Stimulated activated CD4-positive, alpha-beta T cell treated with anti-CD3 and anti-CD28 coated beads, Interleukin-2, amount 100 ng/mL, for 4 hours (primary cell): ENCODE results near the gene LDLRAD4.
"Not testable (repeated sequence)": the region's sequence is repeated elsewhere in the genome, so short reads cannot be mapped to it uniquely, and the experiment has no call there.

Experiments
- DNase-seq: peaks from one replicate; pipeline ENCODE4 v3.0.0-alpha.2; 2020; ENCODE audit warnings: low read depth

The LDLRAD4 gene

DNA sequence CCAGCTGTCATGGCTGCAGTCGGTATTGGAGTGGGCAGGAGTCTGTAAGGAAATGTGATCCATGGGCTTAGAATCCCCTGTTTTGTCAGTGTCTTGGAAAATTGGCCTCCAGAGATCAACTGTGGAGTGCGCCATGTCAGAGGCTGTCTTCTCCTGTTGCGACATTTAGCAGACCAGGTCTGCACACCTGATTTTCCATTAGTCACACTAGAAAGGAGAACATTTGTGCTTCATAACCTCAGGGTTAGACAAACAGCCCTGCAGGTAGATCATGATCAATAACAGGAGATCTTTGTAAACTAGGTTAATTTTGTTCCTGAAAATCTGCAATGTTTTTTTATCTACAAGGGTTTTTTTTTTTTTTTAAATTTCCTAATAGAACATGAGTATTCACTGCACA, 28.0 kb downstream of the LDLRAD4 start:
- no peak for DNase-seq

DNA sequence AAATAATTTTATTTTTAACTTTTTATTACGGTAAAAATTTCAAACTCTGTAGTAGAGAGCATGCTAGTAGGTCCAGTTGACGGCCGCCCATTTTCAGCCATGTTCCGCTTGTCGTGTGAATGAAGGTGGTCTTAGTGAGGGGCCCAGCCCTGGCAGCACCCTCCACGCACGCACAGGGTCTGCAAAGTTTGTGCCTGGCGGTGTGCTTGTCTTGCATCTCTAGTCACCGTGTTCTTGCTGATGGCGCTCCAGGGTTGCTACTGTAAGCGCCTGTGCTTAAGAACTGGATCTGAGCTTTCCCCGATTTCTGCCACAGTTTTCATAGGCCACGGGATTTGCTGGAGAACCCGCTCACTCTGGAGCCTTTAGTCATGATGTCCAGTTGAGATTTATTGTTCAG, 28.9 kb downstream of the LDLRAD4 start:
- no peak for DNase-seq

DNA sequence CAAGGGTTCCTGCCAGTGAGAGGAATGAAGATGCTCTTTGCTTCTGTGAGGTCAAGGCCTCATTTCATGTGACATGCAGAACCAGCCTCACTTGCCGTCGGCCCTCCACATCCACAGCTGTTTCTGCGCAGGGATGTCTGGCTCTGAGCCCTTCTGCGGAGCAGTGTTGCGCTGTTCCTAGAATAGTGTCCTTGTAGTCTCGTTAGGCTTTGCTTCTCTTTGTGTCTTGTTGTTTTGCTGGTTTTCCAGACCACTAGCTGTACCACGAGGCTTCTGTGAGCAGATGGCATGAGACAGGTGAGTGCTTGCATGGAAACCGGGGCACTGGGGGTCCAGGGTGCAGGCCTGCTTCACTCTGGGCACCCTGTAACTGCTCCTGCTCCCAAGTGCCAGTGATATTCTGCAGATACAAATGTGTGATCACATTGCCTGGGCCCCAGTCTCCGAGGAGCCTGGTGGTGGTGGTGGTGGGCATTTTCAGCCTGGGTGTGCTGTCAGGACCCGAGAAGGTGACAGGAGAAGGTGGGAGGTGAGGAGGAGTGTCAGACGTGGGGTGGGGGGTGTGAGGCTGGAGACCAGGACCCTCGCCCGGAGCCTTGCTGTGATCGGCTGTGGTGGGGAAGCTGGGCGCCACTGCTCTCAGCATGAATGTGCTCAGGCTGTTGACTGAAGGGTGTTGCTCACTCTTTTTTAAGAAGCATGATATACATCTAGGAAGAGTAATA, 34.3 kb downstream of the LDLRAD4 start:
- DNase-seq, result no peak

DNA sequence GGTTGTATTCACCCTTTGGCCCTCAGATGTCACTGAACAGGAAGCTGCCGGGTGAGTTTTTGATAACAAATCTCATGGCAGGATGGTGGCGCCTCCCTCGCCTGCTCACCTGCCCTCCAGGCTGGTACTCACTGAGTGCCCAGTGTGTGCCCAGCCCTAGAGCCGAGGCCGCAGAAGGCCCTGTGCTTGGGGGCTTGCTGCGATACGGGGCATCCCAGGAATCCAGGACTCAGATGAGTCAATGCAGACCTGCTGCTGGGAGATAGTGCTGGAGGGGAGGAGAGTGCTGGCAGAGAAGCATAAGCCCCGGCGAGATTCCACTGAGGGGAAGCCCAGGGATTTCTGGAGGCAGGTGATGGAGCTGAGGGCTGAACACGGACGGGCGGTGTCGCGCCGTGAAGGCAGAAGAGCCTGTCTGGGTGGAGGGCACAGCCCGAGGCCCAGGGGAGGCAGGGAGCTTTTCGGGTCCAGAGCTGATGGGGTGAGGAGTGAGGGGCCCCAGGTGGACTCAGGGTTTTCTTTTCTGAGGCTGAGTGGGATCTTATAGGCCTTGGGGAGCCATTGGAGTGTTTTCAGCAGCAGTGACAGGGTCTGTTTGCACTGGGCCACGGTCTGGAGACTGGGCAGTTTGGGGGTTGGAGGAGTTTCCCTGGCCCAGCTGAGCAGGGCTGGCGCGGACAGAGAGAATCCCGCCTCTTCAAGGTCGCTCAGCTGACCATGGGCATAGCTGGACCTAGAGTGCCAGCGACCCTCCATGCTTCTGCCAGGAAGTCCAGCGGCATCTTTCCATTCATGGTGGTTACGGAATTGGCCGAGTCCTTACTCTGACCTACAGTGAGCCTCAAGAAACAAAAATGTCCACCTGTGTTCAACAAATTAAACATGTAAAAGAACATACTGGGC, 35.5 kb downstream of the LDLRAD4 start:
- DNase-seq, result no peak

DNA sequence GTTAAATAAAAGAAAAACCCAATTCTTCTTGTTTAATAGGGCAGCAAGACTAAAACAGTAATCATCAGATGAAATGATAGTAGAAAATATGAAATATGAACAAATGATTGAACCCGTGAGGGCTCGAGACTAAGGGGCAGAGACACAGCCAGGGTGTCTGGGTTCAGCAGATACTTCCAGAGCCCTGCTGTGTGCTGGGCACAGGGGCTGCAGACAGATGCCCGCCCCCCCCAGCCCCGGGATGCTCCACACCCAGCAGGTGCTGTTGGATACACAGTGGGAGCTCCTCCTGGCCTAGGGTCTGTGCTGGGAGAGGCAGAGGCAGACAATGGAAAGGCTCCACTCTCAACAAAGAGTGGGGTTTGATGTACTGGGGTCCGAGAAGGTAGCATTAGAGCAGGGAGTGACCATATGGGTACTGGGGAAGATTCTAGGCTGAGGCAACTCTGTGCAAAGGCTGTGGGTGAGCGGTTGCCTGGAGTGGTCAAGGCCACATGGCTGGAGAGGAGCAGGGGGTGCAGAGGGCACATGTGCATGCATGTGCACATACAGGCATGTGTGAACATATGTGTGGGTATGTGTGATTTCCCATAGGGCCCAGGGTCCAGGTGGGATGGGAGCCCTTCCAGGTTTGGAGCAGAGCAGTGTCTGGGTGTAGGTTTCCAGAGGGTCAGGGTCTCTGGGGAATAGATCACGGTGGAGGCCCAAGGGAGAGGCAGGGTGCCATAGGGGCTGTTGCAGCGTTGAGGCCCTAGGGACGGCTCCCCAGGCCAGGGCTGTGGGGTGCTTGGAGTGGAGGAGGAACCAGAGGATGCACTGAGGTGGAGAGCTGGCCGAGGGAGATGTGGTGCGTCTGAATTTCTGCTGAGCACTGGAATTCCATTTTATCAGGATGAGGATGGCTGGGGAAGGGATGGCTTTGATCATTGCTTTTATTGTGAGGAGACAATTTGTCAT, 36.7 kb downstream of the LDLRAD4 start:
- DNase-seq, result no peak

DNA sequence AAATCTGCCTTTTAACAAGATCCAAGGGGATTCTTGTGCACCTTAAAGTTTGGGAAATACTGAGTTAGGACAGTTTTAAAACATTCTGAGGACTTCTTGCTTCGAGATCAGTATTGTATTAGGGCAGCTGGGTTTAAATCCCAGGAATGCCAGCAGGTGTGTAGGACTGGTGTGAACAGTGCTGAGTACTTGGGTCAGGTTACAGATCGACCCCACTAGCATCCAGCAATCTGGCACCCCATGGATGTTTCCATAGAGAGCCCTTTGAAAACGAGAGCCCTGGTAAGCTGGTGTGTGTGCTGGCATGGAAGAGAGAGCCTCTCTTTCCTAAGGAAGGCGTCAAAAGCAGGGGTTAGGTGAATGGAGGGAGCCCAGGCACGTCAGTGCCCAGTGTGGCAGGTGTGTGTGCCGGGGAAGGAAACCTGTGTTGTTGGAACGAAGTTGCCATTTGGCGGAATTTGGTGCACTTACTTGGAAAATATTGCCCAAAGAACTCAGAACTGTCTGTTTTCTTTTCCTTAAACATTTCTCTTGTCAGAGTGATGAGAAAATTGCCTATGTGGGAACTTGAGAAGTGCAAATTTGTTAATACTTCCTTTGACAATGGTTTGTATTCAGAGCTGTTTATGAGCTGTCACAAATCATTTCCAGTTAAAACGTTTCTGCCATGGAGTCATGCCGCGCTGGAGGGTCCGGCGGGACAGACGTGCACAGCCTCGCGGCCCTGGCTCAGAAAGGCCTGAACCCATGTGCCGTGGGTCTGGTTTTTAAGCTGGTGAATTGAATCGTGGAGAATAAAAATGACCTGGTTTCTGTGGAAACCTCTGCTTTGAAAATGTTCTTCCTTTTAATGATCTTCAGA, 38.1 kb downstream of the LDLRAD4 start:
- DNase-seq, result no peak

DNA sequence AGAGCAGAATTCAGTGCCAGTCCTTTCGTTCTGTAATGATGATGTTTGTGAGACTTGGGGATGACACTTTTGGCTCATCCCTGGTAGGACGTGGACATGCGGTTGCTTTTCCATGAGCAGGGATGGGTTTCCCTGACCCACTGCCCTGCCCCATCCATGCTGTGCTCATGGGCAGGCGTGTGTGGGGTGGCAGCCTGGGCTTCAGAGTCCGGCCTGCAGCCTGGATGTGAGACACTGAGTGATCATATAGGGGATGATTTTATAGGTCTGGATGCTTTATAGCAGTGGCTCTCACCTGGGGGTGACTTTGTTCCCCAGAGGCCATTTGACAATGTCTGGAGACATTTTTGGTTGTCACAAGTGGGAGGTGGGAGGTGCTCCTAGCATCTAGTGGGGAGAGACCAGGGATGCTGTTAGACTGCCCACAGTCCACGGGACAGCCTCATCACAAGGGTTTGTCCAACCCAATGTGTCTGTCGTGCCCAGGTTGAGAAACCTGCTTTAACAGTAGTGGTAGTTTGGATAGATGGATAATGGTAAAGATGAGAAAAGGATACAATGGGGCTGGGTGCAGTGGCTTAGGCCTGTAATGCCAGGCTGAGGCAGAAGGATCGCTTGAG, 38.9 kb downstream of the LDLRAD4 start:
- no peak for DNase-seq

DNA sequence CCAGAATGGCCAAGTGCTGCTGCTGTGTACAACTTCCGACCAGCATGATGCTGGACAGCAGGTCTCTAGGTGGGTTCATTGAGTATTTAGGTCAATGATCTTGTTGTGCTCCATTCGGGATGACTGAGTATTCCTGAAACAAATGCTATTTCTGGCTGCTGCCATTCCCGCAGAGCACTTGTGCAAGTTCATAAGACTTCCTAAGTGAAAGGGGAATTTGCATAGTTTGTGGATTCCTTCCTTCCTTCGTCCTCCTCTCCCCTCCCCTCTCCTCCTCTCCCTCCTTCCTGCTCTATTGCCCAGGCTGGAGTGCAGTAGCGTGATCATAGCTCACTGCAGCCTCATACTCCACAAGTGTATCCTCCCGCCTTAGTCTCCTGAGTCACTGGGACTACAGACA, 40.4 kb downstream of the LDLRAD4 start:
- no peak for DNase-seq

DNA sequence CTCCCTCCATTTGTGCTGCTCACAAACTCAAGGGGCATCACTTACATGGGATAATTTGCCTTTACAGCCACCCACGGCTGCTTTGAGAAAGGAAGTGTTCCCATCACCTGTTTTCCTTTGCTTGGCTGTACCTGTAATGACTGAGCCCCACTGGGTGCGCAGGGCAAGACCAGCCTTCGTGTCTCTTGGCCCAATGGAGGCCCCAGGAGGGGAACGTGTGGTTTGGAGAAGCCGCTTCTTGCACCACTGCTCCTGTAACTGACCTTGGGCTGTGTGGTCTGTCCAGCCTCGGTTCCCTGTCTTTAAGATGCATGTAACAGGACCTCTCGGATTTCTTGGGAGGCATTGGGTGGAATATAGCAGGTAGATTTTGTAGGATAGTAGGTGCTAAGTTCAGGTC, 41.1 kb downstream of the LDLRAD4 start:
- no peak for DNase-seq

DNA sequence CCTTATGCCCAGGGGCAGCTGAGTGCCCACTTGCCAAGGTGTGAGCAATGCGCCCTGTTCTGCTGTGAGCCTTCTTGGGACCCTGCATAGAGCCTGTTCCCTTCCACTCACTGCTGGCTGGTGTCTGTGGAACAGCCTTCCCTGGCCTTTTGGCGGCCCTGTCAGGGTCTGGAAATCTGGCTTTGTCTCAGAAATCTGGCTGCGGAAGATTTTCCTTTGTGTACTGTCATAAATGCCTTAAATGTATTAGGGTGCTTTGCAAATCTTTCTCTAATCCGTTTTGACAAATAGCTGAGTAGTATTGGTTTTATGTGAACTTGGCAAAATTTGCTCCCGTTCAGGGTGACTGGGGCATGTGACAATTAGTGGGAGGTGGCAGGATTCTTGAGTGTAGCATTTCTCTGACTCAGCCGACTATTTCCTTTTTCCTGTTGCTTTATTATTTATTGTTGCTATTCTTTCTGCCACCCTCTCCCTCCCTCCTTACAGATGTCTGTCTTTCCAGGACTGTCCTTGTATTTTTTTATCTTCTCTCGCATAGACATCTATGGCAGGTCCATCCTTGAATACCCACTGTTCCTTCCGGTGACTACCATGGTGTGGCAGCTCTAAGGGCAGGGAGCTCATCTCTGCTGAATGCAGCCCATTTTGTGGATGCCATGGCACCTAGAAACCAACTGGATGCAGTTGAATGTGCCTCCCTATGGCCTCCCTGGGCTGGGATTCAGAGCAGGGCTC, 41.8 kb downstream of the LDLRAD4 start:
- no peak for DNase-seq

DNA sequence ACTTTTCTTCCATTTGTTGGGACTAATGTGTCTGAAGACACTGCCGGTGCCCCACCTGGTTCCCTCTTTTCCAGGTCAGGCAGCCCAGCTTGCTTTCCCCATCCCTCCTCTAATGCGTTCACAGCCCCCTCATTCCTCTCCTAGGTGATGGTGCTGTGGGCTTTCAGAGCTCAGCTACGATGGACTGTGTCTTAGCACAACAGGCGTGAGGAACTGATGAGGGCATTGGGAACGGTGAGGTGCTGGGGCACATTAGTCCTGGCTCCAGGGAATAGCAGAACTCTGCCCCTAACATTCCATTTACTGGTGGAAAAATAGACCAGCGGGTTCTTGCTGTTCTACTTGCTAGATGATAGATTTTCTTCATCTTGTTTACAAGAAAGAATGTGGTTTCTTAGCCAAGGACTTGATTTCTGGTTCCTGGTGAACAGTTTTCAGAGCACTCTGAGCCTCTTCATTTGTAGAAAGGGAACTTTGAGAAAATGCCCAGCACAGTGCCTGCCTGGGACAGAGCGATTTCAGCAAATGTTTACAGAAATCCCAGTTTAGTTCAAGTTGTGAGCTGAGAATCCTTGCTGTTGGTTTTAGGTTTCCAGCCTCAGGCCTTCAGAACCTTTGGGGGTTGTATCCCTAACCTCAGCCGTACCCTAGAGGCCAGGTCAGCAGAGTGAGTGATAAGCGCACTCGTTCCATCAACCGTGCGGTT, 42.5 kb downstream of the LDLRAD4 start:
- DNase-seq, result no peak

DNA sequence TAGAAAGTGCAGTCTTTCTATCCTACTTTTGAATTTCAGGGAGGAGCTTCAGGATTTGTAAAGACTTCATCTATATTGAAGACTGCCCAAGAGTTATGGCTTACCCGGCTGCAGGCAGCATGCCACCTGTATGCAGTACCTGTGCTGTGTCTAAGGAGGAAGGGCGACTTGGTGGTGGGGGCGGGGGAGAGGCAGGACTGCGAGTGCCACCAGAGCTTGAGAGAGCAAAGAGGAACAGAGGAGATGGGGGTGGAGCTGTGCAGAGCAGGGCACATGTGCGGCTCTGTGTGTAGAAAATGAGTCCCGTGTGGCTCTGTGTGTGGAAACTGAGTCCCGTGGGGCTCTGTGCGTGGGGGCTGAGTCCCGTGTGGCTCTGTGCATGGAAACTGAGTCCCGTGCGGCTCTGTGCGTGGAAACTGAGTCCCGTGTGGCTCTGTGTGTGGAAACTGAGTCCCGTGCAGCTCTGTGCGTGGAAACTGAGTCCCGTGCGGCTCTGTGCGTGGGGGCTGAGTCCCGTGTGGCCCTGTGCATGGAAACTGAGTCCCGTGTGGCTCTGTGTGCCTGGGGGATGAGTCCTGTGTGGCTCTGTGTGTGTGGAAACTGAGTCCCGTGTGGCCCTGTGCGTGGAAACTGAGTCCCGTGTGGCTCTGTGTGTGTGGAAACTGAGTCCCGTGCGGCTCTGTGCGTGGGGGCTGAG, 43.2 kb downstream of the LDLRAD4 start:
- DNase-seq, result no peak

DNA sequence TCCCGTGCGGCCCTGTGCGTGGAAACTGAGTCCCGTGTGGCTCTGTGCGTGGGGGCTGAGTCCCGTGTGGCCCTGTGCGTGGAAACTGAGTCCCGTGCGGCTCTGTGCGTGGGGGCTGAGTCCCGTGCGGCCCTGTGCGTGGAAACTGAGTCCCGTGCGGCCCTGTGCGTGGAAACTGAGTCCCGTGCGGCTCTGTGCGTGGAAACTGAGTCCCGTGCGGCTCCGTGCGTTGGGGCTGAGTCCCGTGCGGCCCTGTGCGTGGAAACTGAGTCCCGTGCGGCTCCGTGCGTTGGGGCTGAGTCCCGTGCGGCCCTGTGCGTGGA, 43.8 kb downstream of the LDLRAD4 start:
- DNase-seq, result not testable (repeated sequence)

DNA sequence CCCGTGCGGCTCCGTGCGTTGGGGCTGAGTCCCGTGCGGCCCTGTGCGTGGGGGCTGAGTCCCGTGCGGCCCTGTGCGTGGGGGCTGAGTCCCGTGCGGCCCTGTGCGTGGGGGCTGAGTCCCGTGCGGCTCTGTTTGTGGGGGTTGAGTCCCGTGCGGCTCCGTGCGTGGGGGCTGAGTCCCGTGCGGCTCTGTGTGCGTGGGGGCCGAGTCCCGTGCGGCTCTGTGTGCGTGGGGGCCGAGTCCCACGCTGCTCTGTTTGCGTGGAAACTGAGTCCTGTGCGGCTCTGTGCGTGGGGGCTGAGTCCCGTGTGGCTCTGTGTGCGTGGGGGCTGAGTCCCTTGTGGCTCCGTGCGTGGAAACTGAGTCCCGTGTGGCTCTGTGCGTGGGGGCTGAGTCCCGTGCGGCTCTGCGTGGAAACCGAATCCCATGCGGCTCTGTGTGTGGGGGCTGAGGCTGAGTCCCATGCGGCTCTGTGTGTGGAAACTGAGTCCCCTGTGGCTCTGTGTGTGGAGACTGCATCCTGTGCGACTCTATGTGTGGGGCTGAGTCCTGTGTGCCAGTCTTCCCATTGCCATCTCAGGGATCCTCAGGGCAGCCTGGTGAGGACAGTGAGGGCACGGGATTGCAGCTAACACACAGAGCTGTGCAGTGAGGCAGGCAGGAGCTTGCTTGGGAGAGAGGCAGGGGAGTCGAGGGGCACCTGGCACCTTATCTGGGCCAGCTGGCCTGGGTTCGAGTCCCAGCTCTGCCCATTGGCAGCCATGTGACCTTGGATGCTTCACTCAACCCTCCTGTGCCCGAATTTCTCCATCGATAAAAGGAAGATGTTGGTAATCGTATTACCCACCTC, 44.5 kb downstream of the LDLRAD4 start:
- no peak for DNase-seq

DNA sequence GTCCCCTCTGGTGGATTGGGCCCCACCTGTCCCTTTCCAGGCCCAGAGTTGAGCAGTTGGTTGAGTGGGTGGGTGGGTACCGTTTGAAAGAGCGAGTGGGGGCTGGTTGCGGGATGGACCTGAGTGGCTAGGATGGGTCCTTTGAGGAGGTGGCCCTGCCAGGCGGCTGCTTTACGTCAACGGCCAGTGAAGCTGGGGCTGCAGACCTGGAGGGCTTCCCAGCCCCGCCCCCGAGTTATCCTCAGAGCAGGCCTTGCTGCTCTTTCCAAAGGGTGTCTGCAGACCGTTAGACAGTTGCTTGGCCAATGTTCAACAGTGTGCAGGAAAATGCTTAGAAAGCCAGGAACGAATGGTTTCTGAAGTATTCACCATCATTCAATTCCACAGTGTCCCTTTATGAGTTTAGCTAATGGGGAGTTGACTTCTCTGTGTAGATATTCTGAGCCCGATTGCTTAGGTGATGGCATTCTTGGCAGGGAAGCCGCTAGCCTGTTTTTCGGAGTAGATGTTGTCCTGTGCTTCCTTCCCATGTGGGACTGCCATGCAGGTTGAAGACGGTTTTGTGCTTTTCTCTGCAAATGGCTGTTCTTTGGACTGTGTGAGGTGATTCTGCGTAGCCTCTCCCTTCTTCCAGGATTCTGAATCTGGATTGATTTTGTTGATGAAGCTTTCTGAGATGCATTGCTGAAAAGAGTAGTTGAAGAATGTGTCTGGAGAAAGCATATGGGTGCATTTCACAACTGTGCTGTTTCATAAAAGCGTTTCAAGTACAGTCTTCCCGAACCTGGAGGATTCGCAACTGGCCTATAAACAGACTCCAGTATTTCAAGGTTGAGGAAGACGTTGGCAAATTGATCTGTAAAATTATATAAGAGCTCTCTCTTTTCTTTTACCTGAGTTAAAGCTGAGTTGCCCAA, 45.8 kb downstream of the LDLRAD4 start:
- no peak for DNase-seq

DNA sequence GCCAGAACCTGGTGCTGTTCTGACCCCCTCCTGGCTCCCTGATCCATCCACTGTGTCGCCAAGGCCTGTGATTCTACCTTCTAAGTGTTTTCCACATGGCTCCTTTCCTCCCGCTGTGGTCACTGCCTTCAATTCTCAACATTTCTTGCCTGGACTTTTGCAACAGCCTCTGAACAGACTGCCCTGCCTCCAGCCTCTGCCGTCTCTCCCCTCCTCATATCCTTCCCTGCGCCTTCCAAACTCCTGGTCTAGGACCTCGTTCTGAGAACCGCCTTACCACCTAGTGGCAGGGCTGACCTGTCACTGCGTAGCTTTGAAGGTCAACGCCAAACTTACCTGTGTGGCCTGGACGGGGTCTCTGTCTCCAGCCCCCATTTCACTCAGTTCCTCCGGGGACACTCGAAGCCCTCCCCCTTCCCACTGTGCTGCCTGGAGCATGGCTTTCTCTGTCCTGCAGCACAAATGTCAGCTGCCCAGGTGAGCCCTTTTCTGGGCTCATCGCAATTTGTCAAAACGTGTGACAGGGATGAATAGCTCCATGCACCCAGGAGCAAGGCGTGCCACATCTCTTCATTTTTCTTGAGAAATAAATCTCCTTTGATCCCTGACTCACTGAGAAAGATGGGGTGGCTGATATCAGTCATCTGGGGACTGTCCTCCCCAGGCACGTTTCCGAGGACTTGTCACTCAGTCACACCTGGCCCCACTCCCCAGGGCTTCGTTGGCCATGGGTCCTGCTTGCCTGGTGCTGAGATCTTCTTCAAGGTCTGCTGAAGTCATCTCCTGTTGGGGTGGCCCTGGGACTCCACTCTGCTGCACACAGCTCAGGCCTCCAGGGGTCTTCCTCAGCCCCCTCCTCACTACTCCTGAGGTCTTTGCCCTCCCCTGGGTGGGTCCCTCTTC, 46.7 kb downstream of the LDLRAD4 start:
- no peak for DNase-seq
